K562 (cell line): ENCODE measurements around the gene CPM. TPM values are rescaled to one million over a fixed set of nuclear protein-coding genes. Genes with fewer than 3 reads are reported as not detected.

Experiments
- ATAC-seq: fragments of 200-7000 bp; cut with Tn5 transposase; 3 replicates; pipeline ENCODE4 v1.9.1; 2020; ENCODE audit warnings: moderate library complexity
- BruUV-seq: library from RNA; stranded (reverse); fragments of 400-500 nt; replicated peaks from 2 replicates; lab custom pipeline; 2021; lab: Mats Ljungman, UMichigan
- CTCF ChIA-PET: fragments of 300-600 bp; formaldehyde crosslinking; extraction: SDS; loops from one replicate; lab custom pipeline; 2021; ENCODE audit warnings: low intra/inter-chr PET ratio; lab: Yijun Ruan, JAX
- POLR2A ChIA-PET: fragments of 300-600, 350-650 bp; sonication (Branson Sonifier 250); formaldehyde crosslinking; extraction: SDS; loops from one replicate; lab custom pipeline; 2021; ENCODE audit warnings: antibody characterized with exemption, inconsistent platforms; lab: Yijun Ruan, JAX
- DNase-seq, 4 experiments: peaks; one replicate each; pipeline versions ENCODE4 v3.0.0 to v3.0.0-alpha.2; 2011 to 2018; ENCODE audit warnings: low spot score in 3 of 4, mixed read lengths in 3 of 4; ENCODE audit errors: extremely low read depth in 1 of 4
- FAIRE-seq: peaks from 2 replicates; lab custom pipeline; 2011; peaks lifted over from hg19 to GRCh38; lab: Jason Lieb, UNC
- H2AFZ ChIP-seq: 2 replicates; pipeline ENCODE4 v1.6.0; 2011; ENCODE audit warnings: low read depth, low read length, control low read depth, inconsistent platforms
- H3K27ac ChIP-seq: fragments of 200-600 bp; 3 replicates; pipeline ENCODE4 v1.8.0; 2011; ENCODE audit warnings: low read depth, mild to moderate bottlenecking, control low read depth, inconsistent platforms, low read length, moderate library complexity, mixed read lengths; ENCODE audit errors: extremely low read depth
- H3K27me3 ChIP-seq, 2 experiments: fragments of 300-600 bp in 1 of 2; 2 replicates in 1 of 2; 3 replicates in 1 of 2; pipeline versions ENCODE4 v1.6.0 to v1.8.0; 2011; ENCODE audit warnings: inconsistent platforms in 2 of 2, low read length in 2 of 2, mild to moderate bottlenecking in 1 of 2, mixed read lengths in 1 of 2, moderate library complexity in 1 of 2; ENCODE audit not compliant: control insufficient read depth in 2 of 2, insufficient read depth in 2 of 2
- H3K36me3 ChIP-seq: fragments of 300-600 bp; 3 replicates; pipeline ENCODE4 v1.8.0; 2011; ENCODE audit warnings: mild to moderate bottlenecking, low read length, inconsistent platforms; ENCODE audit not compliant: control insufficient read depth, insufficient read depth
- H3K4me1 ChIP-seq, 2 experiments: fragments of 200-600 bp in 1 of 2; replicated peaks in 1 of 2; 2 replicates in 1 of 2; 3 replicates in 1 of 2; pipeline versions ENCODE4 v1.5.1 to v1.8.0; 2011; ENCODE audit warnings: inconsistent platforms in 2 of 2, low read length in 2 of 2, mild to moderate bottlenecking in 1 of 2, mixed read lengths in 1 of 2, moderate library complexity in 1 of 2; ENCODE audit not compliant: control insufficient read depth in 2 of 2, insufficient read depth in 2 of 2
- H3K4me2 ChIP-seq: 2 replicates; pipeline ENCODE4 v1.6.1; 2011; ENCODE audit warnings: low read length, control low read depth, inconsistent platforms, mixed read lengths; ENCODE audit not compliant: insufficient read depth
- H3K4me3 ChIP-seq: fragments of 200-600 bp; sonication (generic), shearing (Covaris generic); 2 replicates; pipeline ENCODE4 v1.5.1; 2016; ENCODE audit warnings: control low read depth, inconsistent platforms
- H3K79me2 ChIP-seq: fragments of 200-600 bp; 3 replicates; pipeline ENCODE4 v1.8.0; 2011; ENCODE audit warnings: low read length, inconsistent platforms; ENCODE audit not compliant: control insufficient read depth, insufficient read depth
- H3K9ac ChIP-seq, 2 experiments: 2 replicates each; pipeline versions ENCODE4 v1.6.0 to v1.6.1; 2011; ENCODE audit warnings: low read depth in 2 of 2, low read length in 2 of 2, control low read depth in 1 of 2, inconsistent platforms in 1 of 2, mild to moderate bottlenecking in 1 of 2, mixed read lengths in 1 of 2; ENCODE audit not compliant: insufficient read depth in 1 of 2
- H3K9me1 ChIP-seq: one replicate; pipeline ENCODE4 v1.6.0; 2011; ENCODE audit warnings: inconsistent platforms, mild to moderate bottlenecking, low read length, moderate library complexity; ENCODE audit not compliant: control insufficient read depth, insufficient read depth
- H3K9me3 ChIP-seq: replicated peaks from 2 replicates; pipeline ENCODE4 v1.5.1; 2011; ENCODE audit warnings: low read depth, low read length, inconsistent platforms; ENCODE audit not compliant: control insufficient read depth, insufficient read depth
- H4K20me1 ChIP-seq: replicated peaks from 2 replicates; pipeline ENCODE4 v1.6.1; 2011; ENCODE audit warnings: low read length, inconsistent platforms, mixed read lengths; ENCODE audit not compliant: control insufficient read depth, insufficient read depth
- BCOR ChIP-seq: fragments of 450-650 bp; IDR thresholded peaks from 2 replicates; pipeline ENCODE4 v1.6.1; 2016
- C11orf30 ChIP-seq: fragments of 450-650 bp; IDR thresholded peaks from 2 replicates; pipeline ENCODE4 v1.6.1; 2016; ENCODE audit warnings: low read depth, mild to moderate bottlenecking
- CHD1 ChIP-seq: fragments of 200-600 bp; sonication (generic); IDR thresholded peaks from one replicate; pipeline ENCODE4 v1.6.1; 2012; ENCODE audit warnings: mild to moderate bottlenecking, moderate library complexity, low read length, inconsistent platforms
- CREB1 ChIP-seq, 2 experiments: sonication (generic) in 1 of 2; formaldehyde crosslinking in 1 of 2; IDR thresholded peaks; 2 replicates each; pipeline versions ENCODE4 v1.6.1 to v1.8.0; 2012 to 2022; ENCODE audit warnings: inconsistent platforms in 1 of 2, mild to moderate bottlenecking in 1 of 2, missing genetic modification reagents in 1 of 2, moderate library complexity in 1 of 2
- DIDO1 ChIP-seq: fragments of 450-650 bp; IDR thresholded peaks from 2 replicates; pipeline ENCODE4 v1.6.1; 2016; ENCODE audit warnings: low read depth, missing biosample characterization, missing genetic modification characterization
- PHF21A ChIP-seq: fragments of 450-650 bp; IDR thresholded peaks from 2 replicates; pipeline ENCODE4 v1.6.1; 2017; ENCODE audit warnings: low read depth, borderline replicate concordance
- SRSF3 ChIP-seq: fragments of 200-400 bp; formaldehyde crosslinking; IDR thresholded peaks from 2 replicates; pipeline ENCODE4 v1.6.1; 2016; ENCODE audit warnings: mild to moderate bottlenecking, low read length, moderate library complexity; ENCODE audit not compliant: insufficient read depth
- TRIM28 ChIP-seq: fragments of 450-650 bp; IDR thresholded peaks from 2 replicates; pipeline ENCODE4 v1.6.1; 2017
- XRCC3 ChIP-seq: fragments of 450-650 bp; IDR thresholded peaks from 2 replicates; pipeline ENCODE4 v1.6.1; 2017; ENCODE audit warnings: mild to moderate bottlenecking, moderate library complexity
- WGBS: fragments of 100-300 bp; shearing (Covaris generic); methylation state at CpG from one replicate; pipeline ENCODE4 v1.1.6; 2016; ENCODE audit warnings: low coverage, mixed read lengths; ENCODE audit not compliant: insufficient coverage; ENCODE audit errors: missing lambda C conversion rate; 5-methylcytosine and 5-hydroxymethylcytosine counted together
- in situ Hi-C: fragments of 300-500 bp; cut with MboI; formaldehyde crosslinking; loops from 4 replicates; pipeline ENCODE4 v1.15.0; 2018; ENCODE audit warnings: inconsistent platforms, mixed read lengths
- intact Hi-C: fragments of 100-400 bp; cut with micrococcal nuclease; formaldehyde crosslinking; loops from 2 replicates; pipeline ENCODE4 v1.14.2; 2022
- polyA plus RNA-seq, 8 experiments: library from polyadenylated mRNA; depleted of rRNA in 4 of 8; stranded (reverse) in 5 of 8; unstranded in 3 of 8; fragments of >200 nt; fragmentation: Nextera tagmentation in 2 of 8; fragmentation: Illumina TruSeq in 1 of 8; extraction: Ambion mirVana in 2 of 8; extraction: Trizol in 1 of 8; gene quantifications; 2 replicates each; pipeline versions ENCODE4 v1.2.1 to v1.2.3, GENCODE V29; 2011 to 2014; ENCODE audit warnings: inconsistent platforms in 1 of 8, missing spikeins in 1 of 8
- total RNA-seq, 7 experiments: library from RNA; depleted of rRNA in 6 of 7; stranded (reverse); fragments of >200 nt in 6 of 7; fragmentation: Illumina TruSeq in 2 of 7; extraction: Trizol in 2 of 7; gene quantifications; 2 replicates each; pipeline versions ENCODE4 v1.2.1 to v1.2.3, GENCODE V29; 2011 to 2021; ENCODE audit warnings: low replicate concordance in 1 of 7
- TF ChIP-seq, protein P1 (sequence below): fragments of 250-450 bp; sonication (Bioruptor Pico); IDR thresholded peaks from 2 replicates; pipeline ENCODE4 v1.5.0; 2021
- TF ChIP-seq, protein P2 (sequence below): fragments of 450-650 bp; IDR thresholded peaks from 2 replicates; pipeline ENCODE4 v1.6.1; 2016; ENCODE audit warnings: mild to moderate bottlenecking, moderate library complexity

The CPM gene
- total and polyA plus RNA-seq, 9 of the 15 experiments (the other 6 are each of a cell fraction or from before 2014, with no cell fraction given): 0.31 TPM; not detected in 8

DNA sequence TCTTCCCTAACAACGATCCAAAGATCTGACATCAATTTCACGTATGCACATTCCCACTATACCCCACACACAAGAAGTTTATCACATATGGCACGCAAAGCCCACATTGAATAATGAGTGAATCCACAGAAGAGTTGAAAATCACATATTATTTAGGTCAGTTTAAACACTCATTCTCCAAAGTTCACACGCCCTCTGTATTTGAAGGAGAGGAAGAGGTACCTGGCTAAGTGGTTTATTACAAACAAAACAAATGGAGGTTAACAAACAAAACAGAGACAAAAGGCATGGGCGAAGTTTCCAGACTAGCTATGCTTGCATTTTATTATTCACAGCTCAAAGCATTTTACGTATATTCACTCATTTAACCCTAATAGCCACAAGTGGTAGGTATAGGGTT lies 41.8 kb downstream of the CPM start (continued):
- no peak for TF ChIP-seq CREB1 (IDR thresholded peaks at IDR 0.05)
- no peak for TF ChIP-seq CREB1 (CRISPR knock-in tag; IDR thresholded peaks at IDR 0.05)
- TF ChIP-seq XRCC3: no peak
- TF ChIP-seq BCOR: no peak
- TF ChIP-seq SRSF3: no peak

DNA sequence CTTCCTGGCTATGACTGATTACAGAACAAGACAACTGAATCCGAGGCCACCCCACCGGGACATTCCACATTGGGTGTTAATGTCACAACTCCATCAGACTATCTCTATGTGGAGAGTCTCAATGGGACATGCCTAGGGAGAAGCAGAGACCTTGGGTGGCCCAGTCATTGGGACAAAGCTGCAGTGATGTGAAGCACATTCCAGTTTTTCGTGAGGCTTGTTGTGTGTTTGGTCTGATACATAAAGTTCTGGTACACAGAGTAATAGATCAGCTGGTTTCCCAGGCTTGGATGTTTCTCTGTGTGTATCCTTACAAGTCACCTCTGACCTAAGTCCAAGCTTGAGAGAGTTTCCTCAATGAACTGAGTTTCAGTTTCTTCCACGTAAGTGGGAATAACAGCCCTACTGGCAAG lies 42.3 kb downstream of the CPM start:
- 9% methylated on average over 4 of the region's 4 CpGs for WGBS
- intact Hi-C loops: no loop called here
- in situ Hi-C loops: no loop called here
- Histone ChIP-seq H3K4me3 (no peak overlapping the region), H3K36me3 (no peaks in the 10 kb centered on the region), H3K9ac (no peak overlapping the region), H4K20me1 (no peaks in the 10 kb centered on the region), H3K27ac (no peak overlapping the region), H2AFZ (peak overlapping the region; percentile 53), H3K4me1 (no peaks in the 10 kb centered on the region), H3K4me2 (no peak overlapping the region), H3K27me3 (peaks cover 3 to 9% of the 10 kb centered on the region in 2 experiments; a peak in 3 of 5 replicates), H3K9me1 (no peaks in the 10 kb centered on the region), H3K79me2 (no peaks in the 10 kb centered on the region), H3K9me3 (no peaks in the 10 kb centered on the region)
- ChIA-PET CTCF (no interaction called here), POLR2A (interaction anchor here (0.7 to 0.8 kb wide), 2 partner anchors 9 to 242 kb away, joined by 3 read pairs; no protein-coding TSS in a partner anchor)
- BruUV-seq: no TSS peak
- ATAC-seq (no peak; the same call in 2 of the 3 replicates), DNase-seq (no peak), FAIRE-seq (no peak)
- TF ChIP-seq, protein P1, sequence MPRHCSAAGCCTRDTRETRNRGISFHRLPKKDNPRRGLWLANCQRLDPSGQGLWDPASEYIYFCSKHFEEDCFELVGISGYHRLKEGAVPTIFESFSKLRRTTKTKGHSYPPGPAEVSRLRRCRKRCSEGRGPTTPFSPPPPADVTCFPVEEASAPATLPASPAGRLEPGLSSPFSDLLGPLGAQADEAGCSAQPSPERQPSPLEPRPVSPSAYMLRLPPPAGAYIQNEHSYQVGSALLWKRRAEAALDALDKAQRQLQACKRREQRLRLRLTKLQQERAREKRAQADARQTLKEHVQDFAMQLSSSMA (CRISPR knock-in tag): no peak
- TF ChIP-seq DIDO1: no peak
- TF ChIP-seq C11orf30: no peak
- TF ChIP-seq, protein P2, sequence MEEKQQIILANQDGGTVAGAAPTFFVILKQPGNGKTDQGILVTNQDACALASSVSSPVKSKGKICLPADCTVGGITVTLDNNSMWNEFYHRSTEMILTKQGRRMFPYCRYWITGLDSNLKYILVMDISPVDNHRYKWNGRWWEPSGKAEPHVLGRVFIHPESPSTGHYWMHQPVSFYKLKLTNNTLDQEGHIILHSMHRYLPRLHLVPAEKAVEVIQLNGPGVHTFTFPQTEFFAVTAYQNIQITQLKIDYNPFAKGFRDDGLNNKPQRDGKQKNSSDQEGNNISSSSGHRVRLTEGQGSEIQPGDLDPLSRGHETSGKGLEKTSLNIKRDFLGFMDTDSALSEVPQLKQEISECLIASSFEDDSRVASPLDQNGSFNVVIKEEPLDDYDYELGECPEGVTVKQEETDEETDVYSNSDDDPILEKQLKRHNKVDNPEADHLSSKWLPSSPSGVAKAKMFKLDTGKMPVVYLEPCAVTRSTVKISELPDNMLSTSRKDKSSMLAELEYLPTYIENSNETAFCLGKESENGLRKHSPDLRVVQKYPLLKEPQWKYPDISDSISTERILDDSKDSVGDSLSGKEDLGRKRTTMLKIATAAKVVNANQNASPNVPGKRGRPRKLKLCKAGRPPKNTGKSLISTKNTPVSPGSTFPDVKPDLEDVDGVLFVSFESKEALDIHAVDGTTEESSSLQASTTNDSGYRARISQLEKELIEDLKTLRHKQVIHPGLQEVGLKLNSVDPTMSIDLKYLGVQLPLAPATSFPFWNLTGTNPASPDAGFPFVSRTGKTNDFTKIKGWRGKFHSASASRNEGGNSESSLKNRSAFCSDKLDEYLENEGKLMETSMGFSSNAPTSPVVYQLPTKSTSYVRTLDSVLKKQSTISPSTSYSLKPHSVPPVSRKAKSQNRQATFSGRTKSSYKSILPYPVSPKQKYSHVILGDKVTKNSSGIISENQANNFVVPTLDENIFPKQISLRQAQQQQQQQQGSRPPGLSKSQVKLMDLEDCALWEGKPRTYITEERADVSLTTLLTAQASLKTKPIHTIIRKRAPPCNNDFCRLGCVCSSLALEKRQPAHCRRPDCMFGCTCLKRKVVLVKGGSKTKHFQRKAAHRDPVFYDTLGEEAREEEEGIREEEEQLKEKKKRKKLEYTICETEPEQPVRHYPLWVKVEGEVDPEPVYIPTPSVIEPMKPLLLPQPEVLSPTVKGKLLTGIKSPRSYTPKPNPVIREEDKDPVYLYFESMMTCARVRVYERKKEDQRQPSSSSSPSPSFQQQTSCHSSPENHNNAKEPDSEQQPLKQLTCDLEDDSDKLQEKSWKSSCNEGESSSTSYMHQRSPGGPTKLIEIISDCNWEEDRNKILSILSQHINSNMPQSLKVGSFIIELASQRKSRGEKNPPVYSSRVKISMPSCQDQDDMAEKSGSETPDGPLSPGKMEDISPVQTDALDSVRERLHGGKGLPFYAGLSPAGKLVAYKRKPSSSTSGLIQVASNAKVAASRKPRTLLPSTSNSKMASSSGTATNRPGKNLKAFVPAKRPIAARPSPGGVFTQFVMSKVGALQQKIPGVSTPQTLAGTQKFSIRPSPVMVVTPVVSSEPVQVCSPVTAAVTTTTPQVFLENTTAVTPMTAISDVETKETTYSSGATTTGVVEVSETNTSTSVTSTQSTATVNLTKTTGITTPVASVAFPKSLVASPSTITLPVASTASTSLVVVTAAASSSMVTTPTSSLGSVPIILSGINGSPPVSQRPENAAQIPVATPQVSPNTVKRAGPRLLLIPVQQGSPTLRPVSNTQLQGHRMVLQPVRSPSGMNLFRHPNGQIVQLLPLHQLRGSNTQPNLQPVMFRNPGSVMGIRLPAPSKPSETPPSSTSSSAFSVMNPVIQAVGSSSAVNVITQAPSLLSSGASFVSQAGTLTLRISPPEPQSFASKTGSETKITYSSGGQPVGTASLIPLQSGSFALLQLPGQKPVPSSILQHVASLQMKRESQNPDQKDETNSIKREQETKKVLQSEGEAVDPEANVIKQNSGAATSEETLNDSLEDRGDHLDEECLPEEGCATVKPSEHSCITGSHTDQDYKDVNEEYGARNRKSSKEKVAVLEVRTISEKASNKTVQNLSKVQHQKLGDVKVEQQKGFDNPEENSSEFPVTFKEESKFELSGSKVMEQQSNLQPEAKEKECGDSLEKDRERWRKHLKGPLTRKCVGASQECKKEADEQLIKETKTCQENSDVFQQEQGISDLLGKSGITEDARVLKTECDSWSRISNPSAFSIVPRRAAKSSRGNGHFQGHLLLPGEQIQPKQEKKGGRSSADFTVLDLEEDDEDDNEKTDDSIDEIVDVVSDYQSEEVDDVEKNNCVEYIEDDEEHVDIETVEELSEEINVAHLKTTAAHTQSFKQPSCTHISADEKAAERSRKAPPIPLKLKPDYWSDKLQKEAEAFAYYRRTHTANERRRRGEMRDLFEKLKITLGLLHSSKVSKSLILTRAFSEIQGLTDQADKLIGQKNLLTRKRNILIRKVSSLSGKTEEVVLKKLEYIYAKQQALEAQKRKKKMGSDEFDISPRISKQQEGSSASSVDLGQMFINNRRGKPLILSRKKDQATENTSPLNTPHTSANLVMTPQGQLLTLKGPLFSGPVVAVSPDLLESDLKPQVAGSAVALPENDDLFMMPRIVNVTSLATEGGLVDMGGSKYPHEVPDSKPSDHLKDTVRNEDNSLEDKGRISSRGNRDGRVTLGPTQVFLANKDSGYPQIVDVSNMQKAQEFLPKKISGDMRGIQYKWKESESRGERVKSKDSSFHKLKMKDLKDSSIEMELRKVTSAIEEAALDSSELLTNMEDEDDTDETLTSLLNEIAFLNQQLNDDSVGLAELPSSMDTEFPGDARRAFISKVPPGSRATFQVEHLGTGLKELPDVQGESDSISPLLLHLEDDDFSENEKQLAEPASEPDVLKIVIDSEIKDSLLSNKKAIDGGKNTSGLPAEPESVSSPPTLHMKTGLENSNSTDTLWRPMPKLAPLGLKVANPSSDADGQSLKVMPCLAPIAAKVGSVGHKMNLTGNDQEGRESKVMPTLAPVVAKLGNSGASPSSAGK: no peak
- TF ChIP-seq PHF21A: no peak
- TF ChIP-seq CHD1: no peak
- no peak for TF ChIP-seq TRIM28
